DND-41 (cell line): ENCODE data around the gene ANK3.

ENCODE experiments used
- CTCF ChIP-seq: IDR thresholded peaks from 2 replicates; pipeline ENCODE4 v1.5.1; 2012; ENCODE audit warnings: borderline replicate concordance, low read length, moderate library complexity, mild to moderate bottlenecking; ENCODE audit not compliant: poor library complexity, severe bottlenecking; ENCODE audit errors: extremely low read depth
- EZH2 ChIP-seq: IDR thresholded peaks from 3 replicates; pipeline ENCODE4 v1.6.1; 2012; ENCODE audit warnings: borderline replicate concordance, low read depth, mild to moderate bottlenecking, moderate library complexity, low read length, inconsistent platforms; ENCODE audit not compliant: severe bottlenecking

- TF ChIP-seq CTCF (no peak), EZH2 (no peak)
These were observed at the start of gene ANK3 for GRCh38 chr10:60389413-60390025.
